22Rv1 (cell line): ENCODE results near the gene FKBP11.

Experiments used
- CTCF ChIP-seq: fragments of 450-650 bp; IDR thresholded peaks from 2 replicates; pipeline ENCODE4 v1.5.1; 2017; ENCODE audit warnings: mild to moderate bottlenecking
- ZFX ChIP-seq: fragments of 450-650 bp; IDR thresholded peaks from 2 replicates; pipeline ENCODE4 v1.6.1; 2017; ENCODE audit warnings: antibody characterized with exemption, borderline replicate concordance

- TF ChIP-seq CTCF, result no peak
- no peak for TF ChIP-seq ZFX
Observed at GRCh38 chr12:48923117-48923516, 2.2 kb downstream of the FKBP11 start.
